Measurements from ENCODE around the gene UQCC2.

The UQCC2 gene

GRCh38 chr6:33693186-33694105 is 18.1 kb downstream of the UQCC2 start:
- Histone ChIP-seq H3K4me3 (ENCODE audit: low read length) (no peak overlapping the region), H3K4me1 (ENCODE audit: insufficient read depth, low read length) (no peaks in the 10 kb centered on the region), H2AFZ (ENCODE audit: low read depth, low read length) (no peak overlapping the region), H3K27me3 (ENCODE audit: insufficient read depth, low read length) (no peaks in the 10 kb centered on the region), H3K9me3 (ENCODE audit: low read length) (no peaks in the 10 kb centered on the region), H3K36me3 (ENCODE audit: insufficient read depth, low read length) (peaks cover 22% of the 10 kb centered on the region)

GRCh38 chr6:33692760-33693158 is 18.7 kb downstream of the UQCC2 start:
- no peaks in the 10 kb centered on the region for H3K4me1 ChIP-seq (ENCODE audit: insufficient read depth, low read length)
- peaks cover 15% of the 10 kb centered on the region for H3K36me3 ChIP-seq (ENCODE audit: insufficient read depth, low read length)
- no peaks in the 10 kb centered on the region for H3K27me3 ChIP-seq (ENCODE audit: insufficient read depth, low read length)
- H3K9me3 ChIP-seq (ENCODE audit: low read length) = no peaks in the 10 kb centered on the region
- H2AFZ ChIP-seq (ENCODE audit: low read depth, low read length) = no peak overlapping the region
- no peak overlapping the region for H3K4me3 ChIP-seq (ENCODE audit: low read length)

DNA sequence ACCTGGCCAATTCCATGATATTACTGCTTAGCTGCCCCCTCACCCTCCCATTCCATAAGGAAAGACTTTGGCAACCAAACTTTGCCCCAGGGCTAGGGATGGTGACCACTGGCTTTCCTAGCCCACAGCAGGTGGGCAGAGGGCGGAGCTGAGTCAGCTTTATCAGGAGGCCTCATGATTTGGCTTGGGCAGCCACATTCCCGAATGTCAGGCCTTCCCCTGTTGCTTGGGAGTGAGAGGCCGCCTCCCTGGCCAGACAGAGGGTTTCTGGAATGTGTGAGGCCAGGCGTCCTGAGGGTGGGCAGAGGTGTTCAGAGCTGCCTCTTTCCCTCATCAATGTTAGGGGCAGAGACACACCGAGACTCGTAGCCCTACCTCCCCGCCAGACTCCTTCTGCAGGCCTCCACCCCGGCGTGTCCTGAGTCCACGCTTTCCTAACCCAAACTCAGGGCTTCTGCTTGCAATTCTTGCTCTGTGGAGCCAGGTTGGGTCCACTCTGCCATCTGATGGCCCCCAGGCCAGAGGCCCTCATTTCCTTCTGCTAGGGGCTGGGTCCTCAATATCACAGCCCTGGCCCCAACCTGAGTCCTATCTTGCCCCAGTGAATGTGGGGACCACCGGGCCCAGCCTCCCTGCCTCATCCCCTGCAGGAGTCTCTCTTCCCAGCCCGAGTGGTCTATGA is 19.3 kb downstream of the UQCC2 start:
- Histone ChIP-seq H3K9me3 (ENCODE audit: low read length) (no peaks in the 10 kb centered on the region), H3K36me3 (ENCODE audit: insufficient read depth, low read length) (peaks cover 9% of the 10 kb centered on the region), H3K4me1 (ENCODE audit: insufficient read depth, low read length) (no peaks in the 10 kb centered on the region), H2AFZ (ENCODE audit: low read depth, low read length) (no peak overlapping the region), H3K27me3 (ENCODE audit: insufficient read depth, low read length) (no peaks in the 10 kb centered on the region), H3K4me3 (ENCODE audit: low read length) (no peak overlapping the region)

- Histone ChIP-seq H2AFZ (ENCODE audit: low read depth, low read length) (no peak overlapping the region), H3K4me1 (ENCODE audit: insufficient read depth, low read length) (no peaks in the 10 kb centered on the region), H3K36me3 (ENCODE audit: insufficient read depth, low read length) (peaks cover 3% of the 10 kb centered on the region), H3K27me3 (ENCODE audit: insufficient read depth, low read length) (no peaks in the 10 kb centered on the region), H3K9me3 (ENCODE audit: low read length) (no peaks in the 10 kb centered on the region), H3K4me3 (ENCODE audit: low read length) (no peak overlapping the region)
Measured at GRCh38 chr6:33691456-33692077, 19.9 kb downstream of the UQCC2 start.

GRCh38 chr6:33690766-33691165 is 20.7 kb downstream of the UQCC2 start:
- no peaks in the 10 kb centered on the region for H3K36me3 ChIP-seq (ENCODE audit: insufficient read depth, low read length)

GRCh38 chr6:33689879-33690278 is 21.6 kb downstream of the UQCC2 start:
- H3K4me1 ChIP-seq (ENCODE audit: insufficient read depth, low read length) = no peaks in the 10 kb centered on the region
- no peaks in the 10 kb centered on the region for H3K9me3 ChIP-seq (ENCODE audit: low read length)
- H3K27me3 ChIP-seq (ENCODE audit: insufficient read depth, low read length) = no peaks in the 10 kb centered on the region
- H2AFZ ChIP-seq (ENCODE audit: low read depth, low read length) = no peak overlapping the region
- H3K4me3 ChIP-seq (ENCODE audit: low read length) = no peak overlapping the region
- H3K36me3 ChIP-seq (ENCODE audit: insufficient read depth, low read length) = no peaks in the 10 kb centered on the region

More at GRCh38 chr6:33690766-33691165, 20.7 kb downstream of the UQCC2 start:
- H3K4me1 ChIP-seq (ENCODE audit: insufficient read depth, low read length) = no peaks in the 10 kb centered on the region
- no peak overlapping the region for H3K4me3 ChIP-seq (ENCODE audit: low read length)
- H3K9me3 ChIP-seq (ENCODE audit: low read length) = no peaks in the 10 kb centered on the region
- no peaks in the 10 kb centered on the region for H3K27me3 ChIP-seq (ENCODE audit: insufficient read depth, low read length)
- no peak overlapping the region for H2AFZ ChIP-seq (ENCODE audit: low read depth, low read length)

GRCh38 chr6:33689148-33689494 is 22.4 kb downstream of the UQCC2 start:
- Histone ChIP-seq H2AFZ (ENCODE audit: low read depth, low read length) (no peak overlapping the region), H3K4me3 (ENCODE audit: low read length) (no peak overlapping the region), H3K4me1 (ENCODE audit: insufficient read depth, low read length) (no peaks in the 10 kb centered on the region), H3K36me3 (ENCODE audit: insufficient read depth, low read length) (no peaks in the 10 kb centered on the region), H3K9me3 (ENCODE audit: low read length) (no peaks in the 10 kb centered on the region), H3K27me3 (ENCODE audit: insufficient read depth, low read length) (no peaks in the 10 kb centered on the region)

GRCh38 chr6:33688451-33689147 is 22.9 kb downstream of the UQCC2 start:
- no peak overlapping the region for H3K4me3 ChIP-seq (ENCODE audit: low read length)
- H3K9me3 ChIP-seq (ENCODE audit: low read length) = no peaks in the 10 kb centered on the region
- H3K4me1 ChIP-seq (ENCODE audit: insufficient read depth, low read length) = no peaks in the 10 kb centered on the region
- no peaks in the 10 kb centered on the region for H3K27me3 ChIP-seq (ENCODE audit: insufficient read depth, low read length)
- no peaks in the 10 kb centered on the region for H3K36me3 ChIP-seq (ENCODE audit: insufficient read depth, low read length)
- no peak overlapping the region for H2AFZ ChIP-seq (ENCODE audit: low read depth, low read length)

- no peaks in the 10 kb centered on the region for H3K4me1 ChIP-seq (ENCODE audit: insufficient read depth, low read length)
- no peak overlapping the region for H2AFZ ChIP-seq (ENCODE audit: low read depth, low read length)
- no peaks in the 10 kb centered on the region for H3K36me3 ChIP-seq (ENCODE audit: insufficient read depth, low read length)
- H3K4me3 ChIP-seq (ENCODE audit: low read length) = no peak overlapping the region
- H3K9me3 ChIP-seq (ENCODE audit: low read length) = no peaks in the 10 kb centered on the region
- no peaks in the 10 kb centered on the region for H3K27me3 ChIP-seq (ENCODE audit: insufficient read depth, low read length)
Measured at GRCh38 chr6:33688006-33688405, 23.5 kb downstream of the UQCC2 start.

DNA sequence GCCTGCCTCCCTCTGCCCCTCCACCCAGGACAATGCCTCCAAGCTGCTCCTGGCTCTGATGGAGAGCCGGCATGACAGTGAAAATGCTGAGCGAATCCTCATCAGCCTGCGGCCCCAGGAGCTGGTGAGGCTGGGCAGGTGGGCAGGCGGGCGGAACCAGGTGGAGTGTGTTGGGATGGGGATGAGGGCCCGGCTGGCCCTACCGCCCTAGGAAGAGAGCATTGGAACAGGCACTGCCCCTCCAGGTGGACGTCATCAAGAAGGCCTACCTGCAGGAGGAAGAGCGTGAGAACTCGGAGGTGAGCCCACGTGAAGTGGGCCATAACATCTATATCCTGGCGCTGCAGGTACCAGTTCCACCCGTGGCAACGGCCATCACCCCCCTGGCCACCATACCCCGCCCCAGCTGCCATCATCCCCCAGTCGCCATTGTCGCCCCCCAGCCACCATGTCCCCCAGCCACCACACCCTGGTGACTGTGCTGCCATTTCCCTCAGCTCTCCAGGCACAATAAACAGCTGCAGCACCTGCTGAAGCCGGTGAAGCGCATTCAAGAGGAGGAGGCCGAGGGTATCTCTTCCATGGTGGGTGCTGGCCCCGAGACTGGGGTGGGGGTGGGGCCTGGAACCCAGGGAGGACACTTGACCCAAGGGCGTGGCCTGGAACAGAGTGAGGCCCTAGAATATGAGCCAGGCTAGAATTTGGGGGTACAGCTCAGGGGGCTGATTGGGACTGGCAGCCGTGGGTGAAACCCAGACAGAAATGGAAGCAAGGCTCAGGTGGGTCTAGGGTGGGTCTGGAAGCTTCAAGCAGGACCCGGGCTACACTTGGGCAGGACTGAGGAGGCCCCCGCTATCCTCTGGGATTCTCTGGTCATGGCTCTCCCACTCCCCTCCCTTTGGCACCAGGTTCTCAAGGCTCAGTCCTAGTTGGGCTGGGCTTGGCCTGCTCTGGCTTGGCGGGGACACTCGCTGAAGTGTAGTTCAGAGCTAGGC is 24.2 kb downstream of the UQCC2 start:
- no peaks in the 10 kb centered on the region for H3K9me3 ChIP-seq (ENCODE audit: low read length)
- H3K27me3 ChIP-seq (ENCODE audit: insufficient read depth, low read length) = no peaks in the 10 kb centered on the region
- H2AFZ ChIP-seq (ENCODE audit: low read depth, low read length) = no peak overlapping the region
- H3K4me3 ChIP-seq (ENCODE audit: low read length) = no peak overlapping the region
- no peaks in the 10 kb centered on the region for H3K36me3 ChIP-seq (ENCODE audit: insufficient read depth, low read length)
- H3K4me1 ChIP-seq (ENCODE audit: insufficient read depth, low read length) = no peaks in the 10 kb centered on the region

GRCh38 chr6:33686225-33686924 is 25.1 kb downstream of the UQCC2 start:
- Histone ChIP-seq H3K27me3 (ENCODE audit: insufficient read depth, low read length) (no peaks in the 10 kb centered on the region), H3K36me3 (ENCODE audit: insufficient read depth, low read length) (no peaks in the 10 kb centered on the region), H3K4me1 (ENCODE audit: insufficient read depth, low read length) (no peaks in the 10 kb centered on the region), H3K9me3 (ENCODE audit: low read length) (no peaks in the 10 kb centered on the region), H2AFZ (ENCODE audit: low read depth, low read length) (no peak overlapping the region), H3K4me3 (ENCODE audit: low read length) (no peak overlapping the region)

All from neuron (in vitro differentiated cells).